ENCODE measurements around the gene PSME3. TPM values are rescaled to one million over a fixed set of nuclear protein-coding genes. Genes with fewer than 3 reads are reported as not detected.

Gene PSME3
- total and polyA plus RNA-seq, 9 of the 15 experiments (the other 6 are each of a cell fraction or from before 2014, with no cell fraction given), result 31.2 to 275 (median 141) TPM

DNA sequence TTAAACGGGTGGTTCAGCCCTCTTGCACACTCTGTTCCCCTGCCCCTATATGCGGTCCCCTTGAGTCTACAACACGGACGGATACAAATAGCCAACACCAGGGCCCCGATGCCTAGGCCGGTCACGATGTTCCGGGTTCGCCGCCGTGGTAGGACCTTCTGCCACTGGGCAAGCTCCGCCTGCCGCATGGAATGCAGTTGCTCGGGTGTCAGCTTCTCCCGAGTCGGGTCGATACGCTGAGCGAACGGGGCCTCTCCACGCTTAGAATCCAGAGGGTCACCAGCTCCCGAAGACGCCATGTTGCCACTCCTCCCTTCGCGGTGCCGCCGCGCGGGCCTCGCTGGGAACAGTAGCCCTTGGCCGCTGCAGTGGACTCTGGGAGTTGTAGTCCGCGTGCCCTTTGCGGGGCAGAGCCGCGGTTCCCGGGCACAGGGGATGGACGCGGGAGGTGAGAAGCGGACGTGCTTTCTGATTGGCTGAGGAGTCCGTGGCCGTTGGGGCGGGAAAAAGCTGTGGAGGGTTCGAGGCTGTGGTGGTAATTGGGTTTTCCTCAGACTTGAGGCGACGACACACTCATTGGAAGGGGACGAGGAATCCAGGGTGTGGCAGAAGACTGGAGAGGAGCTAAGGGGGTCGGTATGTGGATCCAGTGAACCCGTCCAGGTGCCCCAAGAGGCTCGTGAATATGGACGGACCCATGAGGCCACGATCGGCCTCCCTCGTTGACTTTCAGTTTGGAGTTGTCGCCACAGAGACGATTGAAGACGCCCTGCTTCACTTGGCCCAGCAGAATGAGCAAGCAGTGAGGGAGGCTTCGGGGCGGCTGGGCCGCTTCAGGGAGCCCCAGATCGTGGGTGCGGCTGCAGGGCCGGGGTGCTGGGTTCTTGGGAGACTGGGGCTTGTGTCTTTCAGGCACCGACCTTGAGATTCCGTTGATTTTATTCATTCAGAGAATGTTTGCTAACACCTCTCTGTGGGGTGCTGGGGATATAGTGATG lies 34.5 kb upstream of the PSME3 start, which contains the start of the genes CNTD1 and COA3 (continued):
- TF ChIP-seq, protein P1, sequence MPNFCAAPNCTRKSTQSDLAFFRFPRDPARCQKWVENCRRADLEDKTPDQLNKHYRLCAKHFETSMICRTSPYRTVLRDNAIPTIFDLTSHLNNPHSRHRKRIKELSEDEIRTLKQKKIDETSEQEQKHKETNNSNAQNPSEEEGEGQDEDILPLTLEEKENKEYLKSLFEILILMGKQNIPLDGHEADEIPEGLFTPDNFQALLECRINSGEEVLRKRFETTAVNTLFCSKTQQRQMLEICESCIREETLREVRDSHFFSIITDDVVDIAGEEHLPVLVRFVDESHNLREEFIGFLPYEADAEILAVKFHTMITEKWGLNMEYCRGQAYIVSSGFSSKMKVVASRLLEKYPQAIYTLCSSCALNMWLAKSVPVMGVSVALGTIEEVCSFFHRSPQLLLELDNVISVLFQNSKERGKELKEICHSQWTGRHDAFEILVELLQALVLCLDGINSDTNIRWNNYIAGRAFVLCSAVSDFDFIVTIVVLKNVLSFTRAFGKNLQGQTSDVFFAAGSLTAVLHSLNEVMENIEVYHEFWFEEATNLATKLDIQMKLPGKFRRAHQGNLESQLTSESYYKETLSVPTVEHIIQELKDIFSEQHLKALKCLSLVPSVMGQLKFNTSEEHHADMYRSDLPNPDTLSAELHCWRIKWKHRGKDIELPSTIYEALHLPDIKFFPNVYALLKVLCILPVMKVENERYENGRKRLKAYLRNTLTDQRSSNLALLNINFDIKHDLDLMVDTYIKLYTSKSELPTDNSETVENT (CRISPR knock-in tag; IDR thresholded peaks at IDR 0.05), result 0 out of 2 replicates have a peak, but pooled peaks have one; percentile 29
- 0 out of 2 replicates have a peak, but pooled peaks have one; percentile 21 for TF ChIP-seq ZBTB40 (IDR thresholded peaks at IDR 0.05)
- TF ChIP-seq ZBTB40 (CRISPR knock-in tag; IDR thresholded peaks at IDR 0.05), result no peak
- TF ChIP-seq MXI1 (IDR thresholded peaks at IDR 0.05; ENCODE audit: low read depth, low read length), result peak; percentile 71; the same call in 1 of the 2 replicates
- peak; percentile 40; a peak in 2 of 4 replicates for TF ChIP-seq TEAD1 (CRISPR knock-in tag; IDR thresholded peaks at IDR 0.05)
- TF ChIP-seq POLR2A (conservative IDR thresholded peaks at IDR 0.05), result peak; percentile 80
- peak; percentile 15; the same call in 1 of the 2 replicates for TF ChIP-seq PML (IDR thresholded peaks at IDR 0.05; ENCODE audit: low read length)
- peak; percentile 34; the same call in 1 of the 2 replicates for TF ChIP-seq JUN (IDR thresholded peaks at IDR 0.05; ENCODE audit: borderline replicate concordance, low read depth, low read length)
- TF ChIP-seq JUN (CRISPR knock-in tag; IDR thresholded peaks at IDR 0.05; ENCODE audit: borderline replicate concordance), result no peak
- TF ChIP-seq SIN3B (IDR thresholded peaks at IDR 0.05; ENCODE audit: low read depth), result peak; percentile 89
- TF ChIP-seq CC2D1A (IDR thresholded peaks at IDR 0.05), result 0 out of 2 replicates have a peak, but pooled peaks have one; percentile 6
- 0 out of 2 replicates have a peak, but pooled peaks have one; percentile 61 for TF ChIP-seq SREBF1 (IDR thresholded peaks at IDR 0.05; ENCODE audit: borderline replicate concordance, low read depth, low read length)
- no peak for TF ChIP-seq ZNF785 (CRISPR knock-in tag; IDR thresholded peaks at IDR 0.05)
- TF ChIP-seq L3MBTL2 (IDR thresholded peaks at IDR 0.05), result peak; percentile 100
- no peak for TF ChIP-seq HNRNPUL1 (IDR thresholded peaks at IDR 0.05; ENCODE audit: low read length)
- TF ChIP-seq CHD4 (IDR thresholded peaks at IDR 0.05; ENCODE audit: insufficient read depth, insufficient replicate concordance, low read depth, low read length, poor library complexity, severe bottlenecking), result no peak

Data from K562 (cell line).